Spinal cord (tissue), 10 donors: ENCODE results near the gene NPDC1. TPM values are rescaled to one million over a fixed set of nuclear protein-coding genes. Genes with fewer than 3 reads are reported as not detected.
A peak's percentile ranks its signal among the peaks of the same experiment; 100 is the strongest.
"Not testable (repeated sequence)": the region's sequence is repeated elsewhere in the genome, so short reads cannot be mapped to it uniquely, and the experiment has no call there.

Experiments used
- DNase-seq, 6 donors: peaks; one replicate each; pipeline versions ENCODE4 v3.0.0 to v3.0.0-alpha.2; 2013 to 2015; ENCODE audit warnings: low spot score in 6 of 6, low read depth in 4 of 6
- H3K27ac ChIP-seq: one replicate; pipeline ENCODE4 v1.5.1; 2013; ENCODE audit warnings: low read depth, low read length, control low read depth
- H3K27me3 ChIP-seq: one replicate; pipeline ENCODE4 v1.6.1; 2013; ENCODE audit warnings: low read length; ENCODE audit not compliant: control insufficient read depth, insufficient read depth
- H3K36me3 ChIP-seq: one replicate; pipeline ENCODE4 v1.6.1; 2013; ENCODE audit warnings: low read length; ENCODE audit not compliant: control insufficient read depth, insufficient read depth
- H3K4me1 ChIP-seq: one replicate; pipeline ENCODE4 v1.6.1; 2013; ENCODE audit warnings: low read length; ENCODE audit not compliant: control insufficient read depth, insufficient read depth
- H3K4me3 ChIP-seq: one replicate; pipeline ENCODE4 v1.5.1; 2013; ENCODE audit warnings: low read depth, low read length, control low read depth
- H3K9me3 ChIP-seq: one replicate; pipeline ENCODE4 v1.6.1; 2013; ENCODE audit warnings: low read length; ENCODE audit not compliant: control insufficient read depth, insufficient read depth
- WGBS: methylation state at CpG from one replicate; pipeline ENCODE4 v1.1.5; 2013; ENCODE audit warnings: missing lambda C conversion rate; ENCODE audit not compliant: insufficient coverage; 5-methylcytosine and 5-hydroxymethylcytosine counted together
- polyA plus RNA-seq, 2 donors: library from polyadenylated mRNA; unstranded; fragments of 120-200 nt; gene quantifications; one replicate each; pipeline ENCODE4 v1.2.1, GENCODE V29; 2013; ENCODE audit not compliant: insufficient read length in 2 of 2
- total RNA-seq, 2 donors: library from RNA; depleted of rRNA in 1 of 2; stranded (reverse); fragments of 120-200 nt in 1 of 2; fragments of >200 nt in 1 of 2; gene quantifications; one replicate each; pipeline versions ENCODE4 v1.2.3 to v1.2.4, GENCODE V29; 2013 to 2014
- donor health status: healthy.

NPDC1 gene
- total and polyA plus RNA-seq, 4 donors, result 26.7 to 276 (median 164) TPM

DNA sequence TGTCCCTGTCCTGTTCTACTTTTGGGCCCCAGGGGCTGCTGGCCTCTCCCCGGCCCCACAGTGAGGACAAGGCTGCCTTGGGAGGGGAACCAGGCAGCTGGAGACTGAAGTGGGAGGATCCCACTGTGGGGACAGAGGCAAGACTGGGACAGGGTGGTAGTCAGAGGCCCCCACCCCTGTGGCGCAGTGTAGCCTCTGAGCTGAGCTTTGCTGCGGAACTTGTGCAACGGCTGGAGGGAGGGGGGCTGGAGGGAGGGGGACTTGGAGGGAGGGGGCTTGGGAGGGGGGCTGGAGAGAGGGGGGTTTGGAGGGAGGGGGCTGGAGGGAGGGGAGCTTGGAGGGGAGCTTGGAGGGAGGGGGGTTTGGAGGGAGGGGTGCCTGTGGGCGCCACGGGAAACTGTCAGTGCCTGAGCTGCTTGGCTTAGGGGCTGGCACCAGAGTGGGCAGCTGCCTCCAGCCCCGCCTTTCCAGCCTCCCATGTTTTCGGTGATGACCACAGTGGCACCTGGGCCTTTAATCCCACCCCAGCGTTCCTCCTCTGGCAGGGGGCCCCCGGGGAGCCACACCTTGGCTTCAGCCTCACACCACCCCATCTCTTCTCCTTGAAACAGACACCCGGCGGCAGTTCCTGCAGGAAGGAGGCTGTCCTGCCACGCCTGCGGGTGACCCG, 11.8 kb downstream of the NPDC1 start:
- H3K27me3 ChIP-seq, result no peaks in the 10 kb centered on the region

DNA sequence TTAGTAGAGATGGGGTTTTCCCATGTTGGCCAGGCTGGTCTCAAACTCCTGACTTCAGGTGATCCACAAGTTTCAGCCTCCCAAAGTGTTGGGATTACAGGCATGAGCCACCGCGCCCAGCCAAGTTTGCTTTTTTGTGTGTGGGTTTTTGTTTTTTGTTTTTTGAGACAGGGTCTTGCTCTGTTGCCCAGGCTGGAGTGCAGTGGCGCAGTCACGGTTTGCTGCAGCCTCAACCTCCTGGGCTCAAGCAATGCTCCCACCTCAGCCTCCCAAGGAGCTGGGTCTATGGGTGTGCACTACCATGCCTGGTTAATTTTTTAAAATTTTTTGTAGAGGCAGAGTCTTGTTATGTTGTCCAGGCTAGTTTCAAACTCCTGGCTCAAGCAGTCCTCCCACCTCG, 12.5 kb downstream of the NPDC1 start:
- 97% methylated on average over 5 of the region's 5 CpGs for WGBS
- not testable (repeated sequence) for DNase-seq, H3K27ac ChIP-seq, H3K27me3 ChIP-seq, H3K9me3 ChIP-seq, H3K4me3 ChIP-seq
- Histone ChIP-seq H3K36me3 (peaks cover 27% of the 10 kb centered on the region), H3K4me1 (peaks cover 32% of the 10 kb centered on the region)

More for the DNA sequence above, 11.8 kb downstream of the NPDC1 start:
- Histone ChIP-seq H3K27ac (no peak overlapping the region), H3K9me3 (no peaks in the 10 kb centered on the region), H3K36me3 (peaks cover 34% of the 10 kb centered on the region), H3K4me3 (no peak overlapping the region), H3K4me1 (peaks cover 25% of the 10 kb centered on the region)
- DNase-seq, result no peak
- 64% methylated on average over 10 of the region's 15 CpGs for WGBS

DNA sequence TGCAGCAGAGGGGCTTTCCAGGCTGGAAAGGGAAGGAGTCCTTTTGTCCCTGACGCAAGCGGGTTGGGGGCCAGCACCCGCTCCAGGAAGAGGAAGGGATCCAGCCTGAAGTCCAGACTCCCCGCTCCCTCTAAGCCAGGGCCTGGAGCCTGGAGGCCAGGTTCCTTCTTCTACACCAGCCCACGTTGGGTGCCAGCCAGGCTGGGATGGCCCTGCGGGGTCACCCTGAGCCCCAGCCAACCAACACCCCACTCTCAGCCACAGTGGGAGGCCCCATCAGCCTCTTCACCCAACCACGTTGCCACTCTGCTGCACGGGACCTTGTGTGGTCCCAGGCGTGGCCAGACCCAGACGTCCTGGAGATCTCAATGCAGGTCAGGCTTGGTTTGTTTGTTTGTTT, 13.1 kb downstream of the NPDC1 start:
- Histone ChIP-seq H3K27me3 (no peaks in the 10 kb centered on the region), H3K36me3 (peaks cover 23% of the 10 kb centered on the region), H3K4me3 (no peak overlapping the region), H3K9me3 (no peaks in the 10 kb centered on the region), H3K4me1 (peaks cover 33% of the 10 kb centered on the region), H3K27ac (no peak overlapping the region)
- WGBS, result 80% methylated on average over 8 of the region's 10 CpGs
- no peak for DNase-seq

DNA sequence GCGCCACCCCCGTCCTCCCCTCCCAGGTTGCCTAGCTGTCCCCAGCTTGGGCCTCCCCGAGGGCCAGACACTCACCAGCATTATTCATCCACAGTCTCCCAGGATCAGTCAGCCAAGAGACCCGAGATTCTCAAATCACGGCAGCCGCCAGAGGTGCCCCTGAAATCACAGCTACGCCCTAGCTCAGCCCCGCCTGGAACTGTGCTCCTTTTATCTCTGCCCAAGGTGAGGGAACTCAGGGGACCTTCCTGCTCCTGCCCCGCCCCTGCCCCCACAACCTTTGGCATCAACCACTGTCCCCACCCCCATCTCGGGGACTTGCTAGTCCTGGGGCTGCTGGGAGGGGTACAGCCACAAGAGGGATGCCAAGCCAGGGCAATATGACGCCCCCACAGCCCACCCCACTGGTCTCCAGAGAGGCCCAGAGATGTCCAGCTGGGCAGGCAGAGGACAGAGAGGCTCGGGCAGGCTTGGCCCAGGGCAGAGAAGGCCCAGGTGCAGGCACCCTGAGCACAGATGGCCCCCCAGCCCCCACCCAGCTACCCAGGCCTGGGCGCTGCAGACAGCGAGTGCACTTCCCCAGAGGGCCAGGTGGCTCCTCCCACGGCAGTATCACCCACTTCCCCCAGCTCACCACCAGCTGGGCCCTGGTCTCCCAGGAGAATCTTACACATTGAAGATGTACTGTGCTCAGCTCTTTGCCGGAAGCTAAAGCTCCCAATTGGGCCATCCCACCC, 13.9 kb downstream of the NPDC1 start, which contains the start of gene FUT7:
Gene FUT7, minus strand, starts transcription at position 185 of the 737 bp plus-strand sequence. Its CDS starts 97 bp downstream, at position 88.
- Histone ChIP-seq H3K27ac (no peak within 1 kb of the TSS), H3K9me3 (no peaks in the 10 kb centered on the region), H3K4me1 (peaks cover 39% of the 10 kb centered on the region), H3K4me3 (no peak within 1 kb of the TSS), H3K27me3 (no peaks in the 10 kb centered on the region), H3K36me3 (peaks cover 15% of the 10 kb centered on the region)
- no peak for DNase-seq
- 58% methylated on average over 16 of the region's 16 CpGs for WGBS

DNA sequence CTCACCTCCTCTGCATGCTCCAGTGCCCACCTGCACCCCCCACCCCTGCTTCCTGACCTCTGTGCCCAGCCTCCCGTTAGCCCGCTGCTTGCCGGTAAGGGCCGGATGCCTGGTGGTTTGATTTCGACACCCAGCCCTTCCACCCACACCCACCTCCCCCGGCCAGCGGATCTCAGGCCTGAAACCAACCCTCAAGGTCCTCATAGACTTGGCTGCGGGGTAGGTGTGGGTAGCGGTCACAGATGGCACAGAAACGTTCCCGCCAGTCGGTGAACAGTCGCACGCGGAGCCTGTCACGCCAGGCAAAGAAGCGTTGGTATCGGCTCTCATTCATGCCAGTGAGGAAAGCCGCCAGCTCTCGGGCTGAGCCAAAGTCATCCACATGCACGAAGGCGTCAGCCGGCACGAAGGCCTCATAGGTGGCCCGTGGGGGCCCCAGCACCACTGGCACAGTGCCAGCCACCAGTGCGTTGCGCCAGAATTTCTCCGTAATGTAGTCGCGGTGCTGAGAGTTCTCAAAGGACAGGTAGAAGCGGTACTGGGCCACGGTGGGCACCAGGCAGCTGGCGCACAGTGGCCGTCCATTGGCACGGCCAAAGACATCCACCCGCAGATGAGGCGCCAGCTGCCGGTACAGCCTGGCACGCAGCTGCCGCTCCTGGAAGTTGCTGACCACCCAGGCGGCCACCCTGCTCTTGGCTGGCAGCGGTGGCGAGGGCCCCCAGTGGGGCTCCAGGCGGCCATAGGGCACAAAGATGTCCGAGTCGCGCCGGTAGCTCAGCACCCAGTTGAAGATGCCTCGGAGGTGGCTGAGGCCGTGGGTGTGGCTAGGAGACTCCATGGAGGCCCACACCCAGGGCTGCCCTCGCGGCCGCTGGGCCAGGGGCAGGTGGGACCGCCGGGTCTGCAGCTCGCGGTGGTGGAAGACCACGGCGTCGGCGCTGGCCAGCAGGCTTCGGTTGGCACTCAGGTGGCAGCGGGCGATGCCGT, 15.1 kb downstream of the NPDC1 start:
- no peaks in the 10 kb centered on the region for H3K27me3 ChIP-seq
- no peak overlapping the region for H3K27ac ChIP-seq
- no peak overlapping the region for H3K4me3 ChIP-seq
- WGBS, result 86% methylated on average over 64 of the region's 65 CpGs
- no peak for DNase-seq
- H3K9me3 ChIP-seq, result no peaks in the 10 kb centered on the region
- peaks cover 51% of the 10 kb centered on the region for H3K4me1 ChIP-seq
- H3K36me3 ChIP-seq, result peaks cover 9% of the 10 kb centered on the region

DNA sequence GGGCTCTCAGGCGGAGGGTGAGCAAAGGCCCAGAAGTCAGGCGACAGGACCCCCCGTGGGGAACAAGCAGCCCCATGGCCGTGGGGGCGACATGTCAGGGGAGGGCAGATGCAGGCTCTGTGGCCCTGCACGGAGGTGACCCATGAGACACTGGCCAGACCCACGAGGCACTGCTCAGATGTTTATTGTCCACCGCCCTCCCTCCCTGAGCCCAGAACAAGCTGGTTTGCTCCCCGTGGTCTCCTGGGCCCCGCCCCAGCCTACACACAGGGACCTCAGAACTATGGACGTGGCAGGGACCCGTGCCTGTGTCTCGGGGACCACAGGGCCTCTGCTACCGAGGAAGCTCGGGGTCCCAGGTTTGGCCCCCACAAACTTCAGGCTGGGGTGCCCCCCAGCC, 16.0 kb downstream of the NPDC1 start:
- Histone ChIP-seq H3K27ac (no peak overlapping the region), H3K4me1 (peaks cover 52% of the 10 kb centered on the region), H3K9me3 (no peaks in the 10 kb centered on the region), H3K4me3 (no peak overlapping the region), H3K27me3 (no peaks in the 10 kb centered on the region), H3K36me3 (peaks cover 18% of the 10 kb centered on the region)
- DNase-seq, result no peak
- 79% methylated on average over 15 of the region's 15 CpGs for WGBS

DNA sequence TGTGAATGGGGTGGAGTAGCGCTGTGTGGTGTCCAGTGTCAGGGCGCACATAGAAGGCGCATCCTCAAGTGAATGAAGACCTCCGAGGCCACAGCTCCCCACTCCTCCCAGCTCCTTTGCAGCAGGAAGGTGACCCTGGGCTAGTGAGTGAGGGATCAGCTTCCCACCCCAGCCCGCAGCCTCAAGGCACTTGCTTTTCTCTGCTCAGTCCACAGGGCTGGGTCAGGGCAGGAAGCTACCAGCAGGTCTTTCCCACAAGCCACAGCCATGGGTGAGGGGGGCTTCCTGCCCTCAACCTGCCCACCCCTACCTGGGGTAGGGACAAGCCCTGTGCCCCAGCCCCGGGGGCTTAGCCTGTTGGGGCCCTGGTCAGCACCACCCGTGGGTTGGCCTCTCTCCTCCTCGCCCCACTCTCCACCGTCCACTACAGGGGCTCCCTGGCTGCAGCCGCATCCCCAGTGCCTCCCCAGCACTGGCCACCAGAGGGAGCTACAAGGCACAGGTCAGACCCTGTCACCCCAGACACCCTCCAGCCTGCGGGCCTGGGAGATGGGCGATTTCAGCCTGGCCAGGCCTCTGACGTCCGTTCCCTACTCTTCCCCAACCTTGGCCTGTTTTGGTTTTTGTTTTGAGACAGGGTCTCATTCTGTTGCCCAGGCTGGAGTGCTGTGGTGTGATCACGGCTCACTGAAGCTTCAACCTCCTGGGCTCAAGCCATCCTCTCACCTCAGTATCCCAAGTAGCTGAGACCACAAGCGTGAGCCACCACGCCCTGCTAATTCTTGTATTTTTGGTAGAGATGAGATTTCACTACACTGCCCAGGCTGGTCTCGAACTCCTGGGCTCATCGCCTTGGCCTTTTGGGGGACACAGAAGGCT, 16.7 kb downstream of the NPDC1 start:
- peaks cover 51% of the 10 kb centered on the region for H3K4me1 ChIP-seq
- peaks cover 22% of the 10 kb centered on the region for H3K36me3 ChIP-seq
- peak overlapping the region; percentile 40 for H3K27ac ChIP-seq
- WGBS, result 23% methylated on average over 11 of the region's 19 CpGs
- H3K9me3 ChIP-seq, result no peaks in the 10 kb centered on the region
- H3K27me3 ChIP-seq, result no peaks in the 10 kb centered on the region
- peak in 2 of 6 donors; percentile 64 to 74 for DNase-seq
- H3K4me3 ChIP-seq, result peak overlapping the region; percentile 46

GRCh38 chr9:137028263-137029057, 17.5 kb downstream of the NPDC1 start:
- no peaks in the 10 kb centered on the region for H3K27me3 ChIP-seq
- H3K36me3 ChIP-seq, result peaks cover 31% of the 10 kb centered on the region
- peak overlapping the region; percentile 67 for H3K27ac ChIP-seq
- under 1% methylated on average over 96 of the region's 98 CpGs for WGBS
- peaks cover 59% of the 10 kb centered on the region for H3K4me1 ChIP-seq
- H3K9me3 ChIP-seq, result no peaks in the 10 kb centered on the region
- H3K4me3 ChIP-seq, result peak overlapping the region; percentile 46
- DNase-seq, result peak in 5 of 6 donors; percentile 50 to 91 (median 63)
